HG03469 (cell line): ENCODE data around the gene MUC20.
"Not testable (repeated sequence)": the region's sequence is repeated elsewhere in the genome, so short reads cannot be mapped to it uniquely, and the experiment has no call there.

ENCODE experiments used
- ATAC-seq: cut with Tn5 transposase; IDR thresholded peaks from one replicate; pipeline ENCODE4 v1.9.1; 2021; ENCODE audit warnings: mild to moderate bottlenecking, moderate library complexity, moderate number of reproducible peaks; ENCODE audit not compliant: unreplicated experiment

MUC20 gene

DNA sequence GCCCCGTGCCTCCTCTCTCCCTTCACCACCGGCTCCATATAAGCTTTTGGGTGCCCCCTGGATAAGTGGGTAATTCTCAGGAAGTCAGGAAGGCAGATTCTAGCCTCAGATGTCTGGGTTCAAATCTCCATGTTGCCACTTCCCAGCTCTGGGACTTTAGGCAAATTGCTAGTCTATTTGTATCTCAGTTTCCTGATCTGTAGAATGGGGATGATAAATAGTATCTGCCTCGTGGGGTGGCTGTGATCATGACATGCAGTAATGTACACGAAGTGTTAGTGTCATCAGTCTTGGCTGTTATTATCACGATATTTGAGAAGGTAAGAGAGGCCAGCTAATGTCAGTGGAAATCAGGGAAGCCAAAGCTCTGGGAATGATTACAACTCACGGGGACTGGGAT is 47.6 kb downstream of the MUC20 start:
- ATAC-seq = no peak

DNA sequence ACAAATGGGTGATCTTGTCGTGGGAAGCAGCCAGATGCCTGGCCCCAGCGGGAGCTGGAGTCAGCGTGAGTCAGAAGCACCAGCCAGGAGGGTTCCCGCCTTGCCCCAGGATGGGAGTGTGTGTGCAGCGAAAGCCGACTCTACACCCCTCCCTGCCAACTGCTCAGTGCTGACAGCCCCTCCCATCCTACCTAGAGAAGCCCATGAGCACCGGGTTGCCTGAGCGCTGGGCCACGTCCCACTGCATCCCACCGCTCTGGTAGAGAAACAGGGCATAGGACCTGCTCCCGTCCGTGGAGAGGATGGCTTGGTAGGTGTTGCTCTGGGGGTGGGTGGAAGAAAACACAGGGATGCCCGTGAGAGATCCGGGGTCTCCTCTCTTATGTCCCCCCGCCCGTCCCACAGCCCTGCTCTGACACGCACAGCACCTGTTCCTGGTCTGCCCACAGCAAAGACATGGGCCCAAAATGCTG is 48.1 kb downstream of the MUC20 start:
- ATAC-seq = no peak

DNA sequence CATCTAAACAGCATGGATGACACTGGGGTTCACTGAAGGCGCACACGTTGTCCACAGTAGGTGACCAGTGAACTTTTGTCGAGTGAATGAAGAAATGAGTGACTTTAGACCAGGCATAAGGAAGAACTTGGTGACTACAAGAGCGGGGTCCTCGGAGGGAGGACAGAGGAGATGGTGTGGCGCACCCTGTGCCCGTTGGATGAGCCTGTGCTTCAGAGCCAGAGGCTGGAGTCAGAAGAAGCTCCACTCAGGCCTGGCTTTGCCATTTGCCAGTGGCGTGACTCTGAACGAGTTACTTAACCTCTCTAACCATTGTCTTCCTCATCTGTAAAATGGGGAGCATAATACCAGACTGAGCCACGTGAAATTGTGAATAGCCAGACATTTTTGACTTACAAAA is 48.8 kb downstream of the MUC20 start:
- ATAC-seq = no peak

DNA sequence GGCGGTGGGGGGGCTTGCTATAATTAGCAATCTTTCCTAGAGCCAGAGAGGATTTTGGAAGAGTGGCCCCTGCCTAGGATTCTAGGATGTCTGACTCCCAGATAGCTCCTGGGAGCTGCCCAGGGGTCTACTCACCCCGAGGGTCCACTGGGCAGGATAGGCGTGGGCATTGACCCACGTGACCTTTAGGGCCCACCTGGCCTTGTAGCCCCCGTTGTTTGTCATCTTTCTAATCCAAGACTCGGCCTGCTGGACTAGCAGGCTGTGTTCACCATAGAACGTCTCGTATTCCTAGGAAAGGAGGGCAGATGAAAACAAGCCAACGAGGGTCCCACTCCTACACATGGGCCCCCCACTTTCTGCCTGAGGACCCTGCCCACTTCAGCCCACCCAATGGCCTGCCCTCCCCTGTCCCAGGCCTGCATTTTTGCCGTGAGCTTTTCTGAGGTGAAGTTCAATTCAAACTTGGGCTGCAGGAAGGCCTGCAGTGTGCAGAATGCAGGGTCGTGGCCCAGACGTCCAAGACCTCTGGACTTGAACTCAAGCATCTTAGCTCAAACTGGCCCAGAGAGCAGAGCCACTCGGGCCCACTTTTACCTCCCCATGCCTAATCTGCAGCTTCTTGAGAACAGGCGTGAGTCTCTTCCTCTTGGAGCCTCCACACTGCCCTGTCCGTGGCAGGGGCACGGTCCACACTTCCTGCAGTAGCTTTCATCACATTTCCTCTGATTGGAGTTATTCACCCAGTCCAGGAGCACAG is 49.5 kb downstream of the MUC20 start:
- ATAC-seq = no peak

DNA sequence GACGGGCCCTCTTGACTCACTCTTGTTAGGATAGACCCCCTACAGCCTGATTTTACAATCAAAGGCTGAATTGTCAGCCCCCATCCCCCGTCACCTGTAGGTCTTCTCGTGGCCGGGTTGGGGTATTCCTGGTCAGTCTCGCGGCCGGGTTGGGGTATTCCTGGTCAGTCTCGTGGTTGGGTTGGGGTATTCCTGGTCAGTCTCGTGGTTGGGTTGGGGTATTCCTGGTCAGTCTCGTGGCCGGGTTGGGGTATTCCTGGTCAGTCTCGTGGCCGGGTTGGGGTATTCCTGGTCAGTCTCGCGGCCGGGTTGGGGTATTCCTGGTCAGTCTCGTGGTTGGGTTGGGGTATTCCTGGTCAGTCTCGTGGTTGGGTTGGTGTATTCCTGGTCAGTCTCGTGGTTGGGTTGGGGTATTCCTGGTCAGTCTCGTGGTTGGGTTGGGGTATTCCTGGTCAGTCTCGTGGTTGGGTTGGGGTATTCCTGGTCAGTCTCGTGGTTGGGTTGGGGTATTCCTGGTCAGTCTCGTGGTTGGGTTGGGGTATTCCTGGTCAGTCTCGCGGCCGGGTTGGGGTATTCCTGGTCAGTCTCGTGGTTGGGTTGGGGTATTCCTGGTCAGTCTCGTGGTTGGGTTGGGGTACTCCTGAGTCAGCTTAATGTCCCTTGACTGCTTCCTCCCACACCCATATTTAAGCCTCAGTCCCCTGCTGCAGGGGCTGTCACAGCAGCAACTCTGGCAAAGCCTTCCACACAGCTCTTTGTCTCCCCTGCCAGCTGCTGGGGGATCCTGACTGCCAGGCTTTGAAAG is 50.3 kb downstream of the MUC20 start:
- ATAC-seq = not testable (repeated sequence)

- ATAC-seq = no peak
Measured at GRCh38 chr3:195771646-195772300, 51.0 kb downstream of the MUC20 start.

DNA sequence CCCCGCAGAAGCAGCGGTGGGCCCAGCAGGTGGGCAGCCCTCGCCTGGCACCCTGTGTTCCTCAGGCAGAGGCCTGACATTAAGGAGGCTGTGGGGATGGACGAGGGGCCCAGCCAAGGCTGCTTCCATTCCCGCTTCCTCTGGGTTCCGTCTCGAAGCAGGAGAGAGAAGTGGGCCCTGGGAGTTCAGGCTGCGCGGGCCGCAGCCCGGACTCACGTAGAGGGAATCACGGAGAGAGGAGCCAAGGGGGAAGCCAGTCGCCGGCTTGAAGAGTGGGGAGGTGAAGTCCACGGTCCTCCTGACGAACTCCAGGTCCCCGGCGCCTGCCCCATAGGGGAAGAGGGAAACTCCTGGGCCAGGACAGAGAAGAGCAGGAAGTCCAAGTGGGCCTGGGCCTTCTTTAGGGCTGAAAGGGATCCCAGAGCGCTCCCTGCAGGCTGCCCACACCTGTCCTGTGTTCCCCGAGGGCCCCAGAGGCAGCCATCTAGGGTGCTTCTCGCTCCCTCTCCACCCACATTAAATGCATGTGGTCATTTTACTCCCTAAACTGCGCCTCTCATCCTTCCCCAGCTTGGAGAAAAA is 53.3 kb downstream of the MUC20 start:
- no peak for ATAC-seq

- ATAC-seq = no peak
Measured at GRCh38 chr3:195774917-195775316, 54.1 kb downstream of the MUC20 start.

DNA sequence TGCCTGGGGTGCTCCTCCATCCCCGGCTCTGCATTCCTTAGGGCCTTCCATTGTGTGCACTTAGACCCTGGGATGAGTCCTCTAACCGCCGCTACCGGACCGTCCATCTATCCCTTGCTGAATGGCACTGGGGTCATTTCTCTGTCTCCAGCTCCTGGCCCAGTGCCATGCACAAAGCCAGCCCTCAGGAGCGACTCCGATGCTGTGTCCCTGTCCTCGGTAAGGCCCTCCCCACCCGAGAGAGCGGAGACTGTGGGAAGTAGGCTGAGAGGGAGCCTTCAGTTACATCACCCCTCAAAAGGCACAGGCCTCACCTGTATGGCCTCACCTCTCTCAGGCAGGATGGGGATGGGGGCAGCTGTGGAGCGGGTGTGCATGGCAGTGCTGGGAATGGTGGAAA is 57.2 kb downstream of the MUC20 start:
- no peak for ATAC-seq

- ATAC-seq = not testable (repeated sequence)
Measured at GRCh38 chr3:195781236-195781635, 60.5 kb downstream of the MUC20 start.
